ENCODE results near the gene TPSB2. TPM values are rescaled to one million over a fixed set of nuclear protein-coding genes. Genes with fewer than 3 reads are reported as not detected.
"Not testable (repeated sequence)": the region's sequence is repeated elsewhere in the genome, so short reads cannot be mapped to it uniquely, and the experiment has no call there.

The TPSB2 gene
- total and polyA plus RNA-seq, 9 of the 15 experiments (the other 6 are each of a cell fraction or from before 2014, with no cell fraction given), result 0.18 TPM; not detected in 8

- in situ Hi-C loops (cut with MboI); POLR2A ChIA-PET; H3K9me3 ChIP-seq (replicated peaks; ENCODE audit: control insufficient read depth, insufficient read depth, low read depth, low read length); DNase-seq (ENCODE audit: extremely low read depth in 1 of 4, low spot score in 3 of 4); H3K9me1 ChIP-seq (ENCODE audit: control insufficient read depth, insufficient read depth, low read length); H3K27ac ChIP-seq (ENCODE audit: extremely low read depth, low read depth, low read length); BruUV-seq (replicated peaks); H4K20me1 ChIP-seq (replicated peaks; ENCODE audit: control insufficient read depth, insufficient read depth, low read length); intact Hi-C loops (cut with micrococcal nuclease); CTCF ChIA-PET (ENCODE audit: low intra/inter-chr PET ratio); H3K79me2 ChIP-seq (ENCODE audit: control insufficient read depth, insufficient read depth, low read length); H3K36me3 ChIP-seq (ENCODE audit: control insufficient read depth, insufficient read depth, low read length); H3K4me3 ChIP-seq; H2AFZ ChIP-seq (ENCODE audit: low read depth, low read length); H3K9ac ChIP-seq (ENCODE audit: insufficient read depth in 1 of 2, low read depth in 2 of 2, low read length in 2 of 2); H3K4me2 ChIP-seq (ENCODE audit: insufficient read depth, low read length); TF ChIP-seq NR2C2 (CRISPR knock-in tag; IDR thresholded peaks at IDR 0.05): not testable (repeated sequence)
- Histone ChIP-seq H3K27me3 (ENCODE audit: control insufficient read depth in 2 of 2, insufficient read depth in 2 of 2, low read length in 2 of 2) (peaks cover 7 to 29% of the 10 kb centered on the region in 2 experiments; a peak in 3 of 5 replicates), H3K4me1 (replicated peaks in 1 of 2; ENCODE audit: control insufficient read depth in 2 of 2, insufficient read depth in 2 of 2, low read length in 2 of 2) (peaks cover 0 to 14% of the 10 kb centered on the region in 2 experiments; a peak in 2 of 5 replicates)
- FAIRE-seq (peak; percentile 91), ATAC-seq (peak; percentile 88)
- 0 out of 2 replicates have a peak, but pooled peaks have one; percentile 13 for TF ChIP-seq NR2C2 (tag; IDR thresholded peaks at IDR 0.05)
- WGBS (ENCODE audit: insufficient coverage, low coverage, missing lambda C conversion rate), result no CpG with 5 or more reads among the region's 43 CpGs
Measured at GRCh38 chr16:1249031-1249755, 19.2 kb upstream of the TPSB2 start.

- FAIRE-seq; H4K20me1 ChIP-seq (replicated peaks; ENCODE audit: control insufficient read depth, insufficient read depth, low read length); POLR2A ChIA-PET; in situ Hi-C loops (cut with MboI); H3K79me2 ChIP-seq (ENCODE audit: control insufficient read depth, insufficient read depth, low read length); H2AFZ ChIP-seq (ENCODE audit: low read depth, low read length); DNase-seq (ENCODE audit: extremely low read depth in 1 of 4, low spot score in 3 of 4); H3K27ac ChIP-seq (ENCODE audit: extremely low read depth, low read depth, low read length); CTCF ChIA-PET (ENCODE audit: low intra/inter-chr PET ratio); intact Hi-C loops (cut with micrococcal nuclease); BruUV-seq (replicated peaks); H3K4me2 ChIP-seq (ENCODE audit: insufficient read depth, low read length); H3K9me3 ChIP-seq (replicated peaks; ENCODE audit: control insufficient read depth, insufficient read depth, low read depth, low read length); H3K4me3 ChIP-seq; H3K9me1 ChIP-seq (ENCODE audit: control insufficient read depth, insufficient read depth, low read length); ATAC-seq; H3K9ac ChIP-seq (ENCODE audit: insufficient read depth in 1 of 2, low read depth in 2 of 2, low read length in 2 of 2); H3K36me3 ChIP-seq (ENCODE audit: control insufficient read depth, insufficient read depth, low read length): not testable (repeated sequence)
- peaks cover 7 to 29% of the 10 kb centered on the region in 2 experiments; a peak in 3 of 5 replicates for H3K27me3 ChIP-seq (ENCODE audit: control insufficient read depth in 2 of 2, insufficient read depth in 2 of 2, low read length in 2 of 2)
- 9% methylated on average over 11 of the region's 14 CpGs for WGBS (ENCODE audit: insufficient coverage, low coverage, missing lambda C conversion rate)
- peak in 1 of 2 experiments; percentile 86; a peak in 1 of 4 replicates for TF ChIP-seq KDM1A (IDR thresholded peaks at IDR 0.05)
- peak; percentile 60; the same call in 1 of the 2 replicates for TF ChIP-seq MAX (CRISPR knock-in tag; IDR thresholded peaks at IDR 0.05)
- TF ChIP-seq ZBTB43 (CRISPR knock-in tag; IDR thresholded peaks at IDR 0.05), result peak; percentile 96
- H3K4me1 ChIP-seq (replicated peaks in 1 of 2; ENCODE audit: control insufficient read depth in 2 of 2, insufficient read depth in 2 of 2, low read length in 2 of 2), result peaks cover 0 to 19% of the 10 kb centered on the region in 2 experiments; a peak in 2 of 5 replicates
Measured at GRCh38 chr16:1247903-1248537, 18.0 kb upstream of the TPSB2 start.

Measured in K562 (cell line).